Nephron (organoid): ENCODE measurements around the gene PPFIBP1.

Experiments
- H3K27ac Mint-ChIP-seq, 3 experiments: 2 replicates each; pipeline ENCODE4 v1.8.0; 2020; ENCODE audit warnings: mixed read lengths in 3 of 3, mild to moderate bottlenecking in 2 of 3, moderate library complexity in 1 of 3
- H3K27me3 Mint-ChIP-seq: 2 replicates; pipeline ENCODE4 v1.8.0; 2021; ENCODE audit warnings: low read depth, mild to moderate bottlenecking, moderate library complexity, mixed read lengths
- H3K36me3 Mint-ChIP-seq: 2 replicates; pipeline ENCODE4 v1.8.0; 2020; ENCODE audit warnings: low read depth, mixed read lengths
- H3K4me1 Mint-ChIP-seq: 2 replicates; pipeline ENCODE4 v1.8.0; 2020; ENCODE audit warnings: mixed read lengths
- H3K4me3 Mint-ChIP-seq, 3 experiments: 2 replicates each; pipeline ENCODE4 v1.8.0; 2020; ENCODE audit warnings: mild to moderate bottlenecking in 3 of 3, mixed read lengths in 3 of 3, moderate library complexity in 2 of 3
- H3K9me3 Mint-ChIP-seq: 2 replicates; pipeline ENCODE4 v1.8.0; 2020; ENCODE audit warnings: mixed read lengths
- CTCF ChIP-seq, 3 experiments: fragments of 200-600 bp; sonication (generic); IDR thresholded peaks; one replicate each; pipeline ENCODE4 v1.5.0; 2021; ENCODE audit warnings: antibody characterized with exemption in 3 of 3; ENCODE audit not compliant: unreplicated experiment in 3 of 3

PPFIBP1 gene

GRCh38 chr12:27619308-27619707 lies 95.3 kb downstream of the PPFIBP1 start:
- no peaks in the 10 kb centered on the region for H3K27me3 Mint-ChIP-seq
- H3K4me3 Mint-ChIP-seq: no peak overlapping the region
- H3K27ac Mint-ChIP-seq: no peak overlapping the region
- no peak for TF ChIP-seq CTCF (IDR thresholded peaks at IDR 0.05; ENCODE audit: unreplicated experiment in 3 of 3)
- peaks cover 59% of the 10 kb centered on the region for H3K4me1 Mint-ChIP-seq
- H3K36me3 Mint-ChIP-seq: peaks cover 11% of the 10 kb centered on the region
- no peaks in the 10 kb centered on the region for H3K9me3 Mint-ChIP-seq

GRCh38 chr12:27620121-27620520 lies 96.1 kb downstream of the PPFIBP1 start:
- no peaks in the 10 kb centered on the region for H3K27me3 Mint-ChIP-seq
- no peak for TF ChIP-seq CTCF (IDR thresholded peaks at IDR 0.05; ENCODE audit: unreplicated experiment in 3 of 3)
- no peak overlapping the region for H3K4me3 Mint-ChIP-seq
- no peak overlapping the region for H3K27ac Mint-ChIP-seq
- H3K36me3 Mint-ChIP-seq: peaks cover 11% of the 10 kb centered on the region
- H3K9me3 Mint-ChIP-seq: no peaks in the 10 kb centered on the region
- peaks cover 56% of the 10 kb centered on the region for H3K4me1 Mint-ChIP-seq

- Mint-ChIP-seq H3K27me3 (no peaks in the 10 kb centered on the region), H3K4me3 (no peak overlapping the region), H3K4me1 (peaks cover 45% of the 10 kb centered on the region), H3K9me3 (no peaks in the 10 kb centered on the region), H3K36me3 (peaks cover 3% of the 10 kb centered on the region), H3K27ac (no peak overlapping the region)
- TF ChIP-seq CTCF (IDR thresholded peaks at IDR 0.05; ENCODE audit: unreplicated experiment in 3 of 3): no peak
Measured at GRCh38 chr12:27622436-27623195, 98.6 kb downstream of the PPFIBP1 start.

DNA sequence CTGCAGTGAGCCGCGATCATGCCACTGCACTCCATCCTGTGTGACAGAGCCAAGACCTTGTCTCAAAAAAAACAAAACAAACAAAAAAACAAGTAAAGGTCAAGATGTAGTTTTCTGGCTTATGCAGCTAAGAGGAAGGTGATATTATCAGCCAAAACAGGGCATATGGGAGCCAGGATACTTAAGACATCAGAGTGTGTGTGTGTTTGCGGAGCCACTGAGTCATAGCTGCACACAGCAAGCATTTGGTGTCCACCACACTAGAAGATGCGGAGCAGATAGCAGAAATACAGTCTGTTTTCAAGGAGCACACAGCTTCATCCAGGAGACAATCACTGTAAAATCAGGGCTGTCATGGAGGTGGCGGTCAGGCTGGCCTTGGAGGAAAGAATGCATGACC lies 99.6 kb downstream of the PPFIBP1 start:
- no peak for TF ChIP-seq CTCF (IDR thresholded peaks at IDR 0.05; ENCODE audit: unreplicated experiment in 3 of 3)
- no peaks in the 10 kb centered on the region for H3K27me3 Mint-ChIP-seq
- H3K4me3 Mint-ChIP-seq: no peak overlapping the region
- H3K27ac Mint-ChIP-seq: peak overlapping the region in 1 of 3 experiments; percentile 4
- peaks cover 42% of the 10 kb centered on the region for H3K4me1 Mint-ChIP-seq
- H3K36me3 Mint-ChIP-seq: peaks cover under 1% of the 10 kb centered on the region
- H3K9me3 Mint-ChIP-seq: no peaks in the 10 kb centered on the region

DNA sequence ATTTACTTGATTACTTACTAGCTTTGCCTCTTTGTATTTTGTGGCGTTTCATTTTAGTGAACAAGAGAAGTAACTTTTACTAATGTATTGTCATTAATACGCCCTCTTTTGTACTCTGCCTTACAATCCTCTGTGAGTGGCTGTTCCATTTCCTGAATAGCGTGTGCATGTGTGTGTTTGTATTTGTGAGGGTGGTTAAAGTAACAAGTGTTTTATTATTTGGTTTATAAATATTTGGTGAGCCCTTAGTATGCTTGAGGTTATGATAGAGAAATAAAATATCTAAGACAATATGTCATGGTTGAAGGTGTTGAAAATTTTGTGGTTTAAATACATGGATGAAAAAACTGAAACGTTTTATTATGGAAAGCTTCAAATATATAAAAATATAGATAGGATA lies 100.6 kb downstream of the PPFIBP1 start:
- peaks cover 33% of the 10 kb centered on the region for H3K4me1 Mint-ChIP-seq
- TF ChIP-seq CTCF (IDR thresholded peaks at IDR 0.05; ENCODE audit: unreplicated experiment in 3 of 3): no peak
- peak overlapping the region in 2 of 3 experiments; percentile 4 to 17 for H3K27ac Mint-ChIP-seq
- no peaks in the 10 kb centered on the region for H3K9me3 Mint-ChIP-seq
- no peaks in the 10 kb centered on the region for H3K27me3 Mint-ChIP-seq
- no peak overlapping the region for H3K4me3 Mint-ChIP-seq
- no peaks in the 10 kb centered on the region for H3K36me3 Mint-ChIP-seq
